Lower leg skin (tissue), 3 donors: ENCODE results near the gene DENND5A.

Source experiments
- CTCF ChIP-seq, 3 donors: fragments of 450-650 bp; IDR thresholded peaks; one replicate each; pipeline ENCODE4 v1.5.1; 2016; ENCODE audit warnings: antibody characterized with exemption in 3 of 3, mild to moderate bottlenecking in 3 of 3, moderate library complexity in 2 of 3
- POLR2A ChIP-seq, 2 donors: fragments of 450-650 bp; IDR thresholded peaks; one replicate each; pipeline ENCODE4 v1.6.1; 2016 to 2017; ENCODE audit warnings: antibody characterized with exemption in 2 of 2, mild to moderate bottlenecking in 1 of 2, moderate library complexity in 1 of 2

DNA sequence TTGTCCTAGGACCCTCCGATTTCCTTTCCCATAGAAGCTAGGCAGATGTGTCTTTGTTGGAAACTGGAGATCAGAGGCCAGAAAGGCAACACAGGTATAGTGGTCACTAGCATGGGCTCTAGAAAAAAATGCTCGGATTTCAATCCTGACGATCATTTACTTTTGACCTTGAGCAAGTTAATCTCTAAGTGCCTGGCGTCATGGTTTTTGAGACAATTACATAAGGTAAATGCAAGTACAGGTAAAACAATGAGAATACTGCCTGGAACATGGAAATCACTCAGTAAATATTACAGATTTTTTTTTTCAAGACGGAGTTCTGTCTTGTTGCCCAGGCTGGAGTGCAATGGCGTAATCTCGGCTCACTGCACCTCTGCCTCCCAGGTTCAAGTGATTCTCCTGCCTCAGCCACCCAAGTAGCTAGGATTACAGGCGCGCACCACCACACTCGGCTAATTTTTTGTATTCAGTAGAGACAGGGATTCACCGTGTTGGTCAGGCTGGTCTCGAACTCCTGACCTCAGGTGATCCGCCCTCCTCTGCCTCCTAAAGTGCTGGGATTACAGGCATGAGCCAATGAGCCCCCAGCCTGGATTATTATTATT lies 1.1 kb upstream of the DENND5A start:
- TF ChIP-seq CTCF (IDR thresholded peaks at IDR 0.05) (no peak), POLR2A (IDR thresholded peaks at IDR 0.05) (no peak)
